ENCODE measurements around the gene PLPP2. TPM values are rescaled to one million over a fixed set of nuclear protein-coding genes. Genes with fewer than 3 reads are reported as not detected.

PLPP2 gene
- total RNA-seq, 2 donors from 2014 or later: 0.56 to 1.6 TPM

DNA sequence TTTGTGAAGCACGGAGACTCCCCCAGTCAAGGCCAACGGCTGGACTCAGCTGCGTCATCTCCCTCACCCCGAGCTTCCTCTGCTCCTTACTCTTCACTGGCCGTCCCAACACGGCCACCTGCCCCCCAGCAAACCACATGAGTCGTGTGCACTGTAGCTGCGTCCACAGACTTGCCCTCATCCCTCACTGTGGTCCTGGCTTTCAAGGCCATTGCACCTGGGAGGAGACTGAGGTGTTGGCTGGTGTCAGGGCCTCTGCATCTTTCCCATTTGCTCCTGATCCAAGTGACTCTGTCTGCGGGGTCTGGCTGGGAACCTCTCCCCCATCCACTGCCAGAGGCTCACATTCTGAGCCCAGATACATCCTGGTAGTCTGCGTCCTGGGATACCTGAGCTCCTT is 11.5 kb downstream of the PLPP2 start:
- TF ChIP-seq CTCF (IDR thresholded peaks at IDR 0.05): no peak
- no peaks in the 10 kb centered on the region for H3K27me3 ChIP-seq (replicated peaks; ENCODE audit: insufficient read depth)
- H3K36me3 ChIP-seq: no peaks in the 10 kb centered on the region
- H3K27ac ChIP-seq: no peak overlapping the region
- H3K4me1 ChIP-seq (ENCODE audit: control insufficient read depth in 1 of 2, low read depth in 2 of 2): no peaks in the 10 kb centered on the region
- DNase-seq (ENCODE audit: low spot score) (no peak), ATAC-seq (ENCODE audit: insufficient number of reproducible peaks, low FRiP score, low read depth) (no peak)
- H3K4me3 ChIP-seq: no peak overlapping the region
- H3K9me3 ChIP-seq: no peaks in the 10 kb centered on the region

DNA sequence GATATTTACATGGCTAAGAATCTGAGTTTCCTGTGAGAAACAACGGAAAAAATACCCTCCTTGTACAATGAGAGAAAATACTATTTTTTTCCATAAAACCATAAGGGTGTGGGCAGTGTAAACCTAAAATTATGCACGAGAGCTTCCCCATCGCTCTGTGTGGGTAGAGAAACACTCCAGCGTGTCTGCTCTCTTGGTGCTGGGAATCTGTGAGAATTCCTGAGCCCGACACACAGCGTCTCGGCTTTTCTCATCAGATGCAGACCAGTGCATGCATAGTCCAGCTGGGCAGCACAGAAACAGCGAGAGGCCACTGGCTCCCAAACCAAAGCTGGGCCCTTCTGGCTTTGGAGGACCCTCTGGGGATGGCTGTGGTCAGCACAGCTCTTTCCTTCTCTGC is 12.0 kb downstream of the PLPP2 start:
- no peaks in the 10 kb centered on the region for H3K27me3 ChIP-seq (replicated peaks; ENCODE audit: insufficient read depth)
- H3K27ac ChIP-seq: no peak overlapping the region
- no peaks in the 10 kb centered on the region for H3K36me3 ChIP-seq
- ATAC-seq (ENCODE audit: insufficient number of reproducible peaks, low FRiP score, low read depth) (no peak), DNase-seq (ENCODE audit: low spot score) (no peak)
- TF ChIP-seq CTCF (IDR thresholded peaks at IDR 0.05): no peak
- H3K9me3 ChIP-seq: no peaks in the 10 kb centered on the region
- no peak overlapping the region for H3K4me3 ChIP-seq
- H3K4me1 ChIP-seq (ENCODE audit: control insufficient read depth in 1 of 2, low read depth in 2 of 2): no peaks in the 10 kb centered on the region

DNA sequence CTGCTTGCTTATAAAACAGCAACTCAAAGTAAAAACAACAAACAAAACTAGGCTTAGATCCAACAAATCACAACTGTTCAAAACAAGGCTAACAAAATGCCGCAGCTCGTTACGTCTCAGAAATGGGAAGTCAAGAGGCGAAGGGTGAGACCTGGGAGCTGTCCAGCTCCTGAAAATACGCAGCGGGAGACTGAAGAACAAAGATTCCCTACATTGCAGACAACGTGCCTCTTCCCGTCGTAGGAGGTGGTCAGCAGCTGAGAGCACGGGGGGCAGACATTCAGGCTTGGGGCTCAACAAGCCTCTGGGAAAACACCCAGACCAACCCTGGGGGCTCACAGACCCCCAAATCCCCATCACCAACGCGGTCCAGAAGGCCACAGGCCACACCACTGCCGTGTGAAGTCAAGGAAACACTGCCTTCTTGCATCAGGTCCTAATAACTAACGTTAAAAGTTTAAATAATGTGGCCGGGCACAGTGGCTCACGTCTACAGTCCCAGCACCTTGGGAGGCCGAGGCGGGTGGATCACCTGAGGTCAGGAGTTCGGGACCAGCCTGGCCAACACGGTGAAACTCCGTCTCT is 13.5 kb downstream of the PLPP2 start:
- no peak for TF ChIP-seq CTCF (IDR thresholded peaks at IDR 0.05)
- Histone ChIP-seq H3K27ac (no peak overlapping the region), H3K4me1 (ENCODE audit: control insufficient read depth in 1 of 2, low read depth in 2 of 2) (no peaks in the 10 kb centered on the region), H3K27me3 (replicated peaks; ENCODE audit: insufficient read depth) (no peaks in the 10 kb centered on the region), H3K4me3 (no peak overlapping the region), H3K36me3 (no peaks in the 10 kb centered on the region), H3K9me3 (no peaks in the 10 kb centered on the region)
- DNase-seq (ENCODE audit: low spot score) (no peak), ATAC-seq (ENCODE audit: insufficient number of reproducible peaks, low FRiP score, low read depth) (no peak)

- ATAC-seq (ENCODE audit: insufficient number of reproducible peaks, low FRiP score, low read depth): no peak
- no peak overlapping the region for H3K27ac ChIP-seq
- DNase-seq (ENCODE audit: low spot score): no peak
- no peak overlapping the region for H3K4me3 ChIP-seq
- H3K27me3 ChIP-seq (replicated peaks; ENCODE audit: insufficient read depth): no peaks in the 10 kb centered on the region
- H3K4me1 ChIP-seq (ENCODE audit: control insufficient read depth in 1 of 2, low read depth in 2 of 2): no peaks in the 10 kb centered on the region
- no peaks in the 10 kb centered on the region for H3K36me3 ChIP-seq
- no peaks in the 10 kb centered on the region for H3K9me3 ChIP-seq
- no peak for TF ChIP-seq CTCF (IDR thresholded peaks at IDR 0.05)
Observed at GRCh38 chr19:277131-277530, 14.1 kb downstream of the PLPP2 start.

- no peak for DNase-seq (ENCODE audit: low spot score)
- no peaks in the 10 kb centered on the region for H3K4me1 ChIP-seq (ENCODE audit: control insufficient read depth in 1 of 2, low read depth in 2 of 2)
- ATAC-seq (ENCODE audit: insufficient number of reproducible peaks, low FRiP score, low read depth): no peak
- TF ChIP-seq CTCF (IDR thresholded peaks at IDR 0.05): no peak
- H3K4me3 ChIP-seq: no peak overlapping the region
- H3K36me3 ChIP-seq: no peaks in the 10 kb centered on the region
- H3K27ac ChIP-seq: no peak overlapping the region
- H3K27me3 ChIP-seq (replicated peaks; ENCODE audit: insufficient read depth): no peaks in the 10 kb centered on the region
- no peaks in the 10 kb centered on the region for H3K9me3 ChIP-seq
Observed at GRCh38 chr19:275958-276646, 15.1 kb downstream of the PLPP2 start.
